ENCODE data around the gene ZBTB47. TPM values are rescaled to one million over a fixed set of nuclear protein-coding genes. Genes with fewer than 3 reads are reported as not detected.

Gene ZBTB47
- total RNA-seq, 4 donors from 2014 or later: 33.3 to 44.4 (median 42.0) TPM

GRCh38 chr3:42696356-42697288 is 43.1 kb downstream of the ZBTB47 start:
- 67 to 70% methylated on average over 12 to 17 of the region's 19 CpGs for WGBS, 2 donors
- no peak overlapping the region for H3K27ac ChIP-seq
- no peak for TF ChIP-seq CTCF (IDR thresholded peaks at IDR 0.05)
- TF ChIP-seq POLR2A (IDR thresholded peaks at IDR 0.05): no peak
- H3K4me3 ChIP-seq (replicated peaks in 1 of 3): no peak overlapping the region
- intact Hi-C loops (cut with DNase I): no loop called here
- peaks cover 4 to 7% of the 10 kb centered on the region in 2 donors for H3K4me1 ChIP-seq
- no peaks in the 10 kb centered on the region for H3K27me3 ChIP-seq
- no peaks in the 10 kb centered on the region for H3K9me3 ChIP-seq
- H3K36me3 ChIP-seq: no peaks in the 10 kb centered on the region
- no peak for DNase-seq

GRCh38 chr3:42697289-42698051 is 44.0 kb downstream of the ZBTB47 start:
- Histone ChIP-seq H3K4me1 (peaks cover 13 to 16% of the 10 kb centered on the region in 2 donors), H3K27ac (no peak overlapping the region), H3K4me3 (replicated peaks in 1 of 3) (no peak overlapping the region), H3K36me3 (no peaks in the 10 kb centered on the region), H3K9me3 (no peaks in the 10 kb centered on the region), H3K27me3 (no peaks in the 10 kb centered on the region)
- intact Hi-C loops (cut with DNase I): no loop called here
- DNase-seq: no peak
- whole genome bisulfite sequencing, 2 donors: 90 to 93% methylated on average over 15 to 18 of the region's 18 CpGs
- TF ChIP-seq CTCF (IDR thresholded peaks at IDR 0.05) (no peak), POLR2A (IDR thresholded peaks at IDR 0.05) (no peak)

GRCh38 chr3:42698216-42698910 is 44.9 kb downstream of the ZBTB47 start:
- Histone ChIP-seq H3K27me3 (no peaks in the 10 kb centered on the region), H3K36me3 (no peaks in the 10 kb centered on the region), H3K4me1 (peaks cover 14 to 25% of the 10 kb centered on the region in 2 donors), H3K27ac (no peak overlapping the region), H3K4me3 (replicated peaks in 1 of 3) (no peak overlapping the region), H3K9me3 (no peaks in the 10 kb centered on the region)
- intact Hi-C loops (cut with DNase I): no loop called here
- TF ChIP-seq POLR2A (IDR thresholded peaks at IDR 0.05): no peak
- no peak for TF ChIP-seq CTCF (IDR thresholded peaks at IDR 0.05)
- no peak for DNase-seq
- 86 to 90% methylated on average over 5 to 7 of the region's 7 CpGs for WGBS, 2 donors

- no peak for DNase-seq
- TF ChIP-seq CTCF (IDR thresholded peaks at IDR 0.05) (no peak), POLR2A (IDR thresholded peaks at IDR 0.05) (no peak)
These were observed 45.4 kb downstream of the ZBTB47 start for GRCh38 chr3:42698911-42699230.

More at GRCh38 chr3:42698911-42699230, 45.4 kb downstream of the ZBTB47 start:
- WGBS, 2 donors: 72 to 73% methylated on average over 8 to 9 of the region's 9 CpGs
- Histone ChIP-seq H3K36me3 (no peaks in the 10 kb centered on the region), H3K4me1 (peaks cover 14 to 27% of the 10 kb centered on the region in 2 donors), H3K27ac (no peak overlapping the region), H3K27me3 (no peaks in the 10 kb centered on the region), H3K9me3 (no peaks in the 10 kb centered on the region), H3K4me3 (replicated peaks in 1 of 3) (no peak overlapping the region)
- intact Hi-C loops (cut with DNase I): no loop called here

All from thyroid gland (tissue), 4 donors.